Measurements from ENCODE around the gene SNX9.

The SNX9 gene

DNA sequence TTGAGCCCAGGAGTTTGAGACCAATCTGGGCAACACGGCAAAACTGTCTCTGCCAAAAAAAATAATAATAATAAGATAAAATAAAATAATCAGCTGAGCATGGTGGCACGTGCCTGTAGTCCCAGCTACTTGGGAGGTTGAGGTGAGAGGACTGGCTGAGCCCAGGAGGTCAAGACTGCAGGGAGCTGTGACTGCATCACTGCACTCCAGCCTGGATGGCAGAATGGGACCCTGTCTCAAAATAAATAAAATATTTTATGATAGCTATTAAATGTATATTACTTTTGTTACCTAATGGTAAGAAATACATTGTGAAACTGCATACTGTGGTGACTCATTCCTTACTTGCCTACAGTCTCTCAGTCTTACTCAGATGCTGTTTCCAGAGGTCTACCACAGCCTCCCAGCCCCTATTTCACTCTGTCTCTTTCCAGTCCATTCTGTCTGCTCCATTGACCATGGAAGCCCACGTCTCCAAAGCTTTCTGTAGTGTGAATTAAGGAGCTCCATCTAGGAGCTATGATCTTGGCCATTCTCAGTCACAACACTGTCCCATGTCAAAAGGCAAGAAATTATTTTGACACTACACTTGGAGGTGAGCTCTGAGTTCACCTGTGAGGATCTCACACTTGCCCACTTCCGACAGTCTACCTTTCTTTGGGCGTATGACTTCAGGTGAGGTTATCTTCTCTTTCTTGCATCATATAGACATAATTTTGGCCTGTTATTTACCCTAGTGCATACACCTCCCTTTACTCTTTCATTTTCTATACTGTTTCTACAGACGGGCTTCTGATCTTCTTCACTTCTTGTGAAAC, 22.4 kb upstream of the SNX9 start:
- DNase-seq (ENCODE audit: insufficient read length, low spot score): no peak

DNA sequence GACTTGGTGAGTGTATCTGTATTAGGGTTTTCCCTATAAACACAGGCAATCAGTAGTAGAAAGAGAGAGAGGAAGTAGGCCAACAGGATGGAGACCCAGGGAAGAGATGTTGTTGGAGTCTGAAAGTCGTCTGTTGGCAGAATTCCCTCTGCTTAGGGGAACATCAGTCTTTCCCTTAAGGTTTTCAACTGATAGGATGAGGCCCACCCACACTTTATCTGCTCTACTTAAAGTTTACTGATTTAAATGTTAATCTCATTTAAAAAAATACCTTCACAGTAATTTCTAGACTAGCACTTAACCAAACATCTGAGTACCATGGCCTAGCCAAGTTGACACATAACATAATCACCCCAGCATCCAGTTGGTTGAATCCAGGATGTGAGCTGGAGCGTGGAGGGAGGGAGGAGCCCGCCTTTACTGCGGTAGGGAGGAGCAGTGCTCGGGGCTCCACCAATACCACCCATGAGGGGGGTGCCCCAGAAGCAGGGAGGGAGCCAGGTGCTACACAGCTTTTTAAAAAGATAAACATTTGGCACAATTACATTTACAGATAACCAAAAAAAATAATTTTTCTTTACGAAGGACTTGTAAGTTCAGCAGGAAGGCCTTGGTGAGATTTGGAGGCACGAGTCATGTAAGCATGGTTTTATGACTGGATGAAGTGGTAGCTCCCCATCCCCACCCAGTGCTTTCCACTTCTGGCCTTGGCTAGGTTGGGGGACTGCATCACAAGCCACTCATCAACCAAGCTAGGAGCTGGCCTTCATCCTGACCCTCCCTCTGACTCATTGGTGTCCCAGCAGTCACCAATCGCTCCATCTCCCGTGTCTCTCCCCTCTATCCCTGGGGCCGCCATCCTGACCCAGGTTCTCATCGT, 18.4 kb upstream of the SNX9 start:
- no peak for FAIRE-seq
- no peak for DNase-seq (ENCODE audit: insufficient read length, low spot score)

More for the DNA sequence above, 22.4 kb upstream of the SNX9 start:
- FAIRE-seq: peak; percentile 91

DNA sequence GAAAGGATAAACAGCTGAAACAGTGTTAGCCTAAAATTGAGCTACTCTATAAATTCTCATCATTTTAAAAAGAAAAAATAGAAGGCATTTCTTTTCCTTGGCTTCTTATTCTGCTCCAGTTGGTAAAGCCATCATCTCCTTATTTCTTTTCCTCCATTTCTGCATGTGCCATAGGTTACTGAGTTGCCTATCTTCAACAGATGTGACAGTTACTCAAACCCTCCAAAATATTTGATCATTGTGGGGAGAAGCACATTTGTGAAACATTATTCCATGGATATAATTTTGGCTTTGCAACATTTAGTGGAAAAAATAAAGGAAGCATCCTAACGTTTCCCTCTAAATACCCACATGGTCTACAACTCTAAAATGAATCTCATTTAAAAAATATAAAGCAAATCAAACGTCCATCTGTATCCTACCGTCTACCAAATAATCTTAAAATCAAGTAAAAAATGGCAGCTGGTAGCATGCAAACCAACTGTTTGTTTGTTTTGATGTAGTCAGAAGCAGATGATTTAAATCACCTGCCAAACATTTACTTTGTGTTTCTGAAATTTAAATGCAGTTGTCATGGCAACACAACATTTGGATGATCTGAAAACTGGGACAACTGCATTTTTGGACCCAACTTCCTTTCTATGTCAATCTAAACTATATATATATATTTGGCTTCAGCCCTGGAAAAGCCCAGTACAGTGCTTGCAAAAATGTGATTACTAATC, 16.8 kb upstream of the SNX9 start:
- FAIRE-seq (no peak), DNase-seq (ENCODE audit: insufficient read length, low spot score) (no peak)

- FAIRE-seq (no peak), DNase-seq (ENCODE audit: insufficient read length, low spot score) (no peak)
Measured at GRCh38 chr6:157806856-157807215, 16.2 kb upstream of the SNX9 start.

DNA sequence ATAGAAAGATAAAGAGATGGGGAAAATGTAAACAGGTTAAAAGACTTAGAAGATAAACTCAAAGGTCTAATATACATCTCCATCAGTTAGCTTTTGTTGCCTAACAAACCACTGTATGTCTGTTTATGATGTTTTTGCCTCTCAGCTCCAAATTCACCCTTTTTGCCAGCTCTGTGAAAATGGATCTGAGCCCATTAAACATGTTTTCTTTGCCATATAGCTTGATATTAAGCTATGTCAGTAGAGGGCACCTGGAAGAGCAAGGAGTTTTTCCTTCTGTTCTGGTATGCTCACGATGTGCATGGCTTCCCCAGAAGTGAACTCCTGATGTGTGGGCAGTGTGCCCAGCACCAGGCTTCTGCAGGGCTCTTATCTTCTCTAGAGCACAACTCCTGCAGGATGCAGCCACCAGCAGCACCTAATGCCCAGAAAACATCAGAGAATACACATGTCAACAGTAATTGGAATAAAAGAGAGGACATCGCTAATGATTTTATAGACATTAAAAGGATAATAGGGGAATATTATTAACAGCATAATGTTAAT, 14.6 kb upstream of the SNX9 start:
- DNase-seq (ENCODE audit: insufficient read length, low spot score): no peak
- FAIRE-seq: no peak

- no peak for FAIRE-seq
- DNase-seq (ENCODE audit: insufficient read length, low spot score): no peak
Measured at GRCh38 chr6:157809613-157810012, 13.4 kb upstream of the SNX9 start.

DNA sequence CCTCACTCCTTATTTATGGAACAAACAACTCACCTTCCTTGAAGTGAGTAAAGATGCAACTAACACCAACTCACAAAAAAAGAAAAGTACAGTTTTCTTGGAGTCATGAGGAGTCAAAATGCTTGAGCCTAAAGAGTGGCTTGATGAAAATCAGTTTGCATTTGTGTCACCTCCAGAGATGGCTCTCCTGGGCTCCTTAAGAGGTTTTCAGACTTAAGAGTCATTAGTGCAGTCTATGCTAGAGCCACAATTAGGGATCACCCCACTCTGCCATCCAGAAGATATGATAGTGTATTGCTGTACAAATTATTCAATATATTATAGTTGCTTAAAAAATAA, 11.9 kb upstream of the SNX9 start:
- FAIRE-seq (no peak), DNase-seq (ENCODE audit: insufficient read length, low spot score) (no peak)

GRCh38 chr6:157811476-157812173, 11.4 kb upstream of the SNX9 start:
- DNase-seq (ENCODE audit: insufficient read length, low spot score): no peak
- no peak for FAIRE-seq

DNA sequence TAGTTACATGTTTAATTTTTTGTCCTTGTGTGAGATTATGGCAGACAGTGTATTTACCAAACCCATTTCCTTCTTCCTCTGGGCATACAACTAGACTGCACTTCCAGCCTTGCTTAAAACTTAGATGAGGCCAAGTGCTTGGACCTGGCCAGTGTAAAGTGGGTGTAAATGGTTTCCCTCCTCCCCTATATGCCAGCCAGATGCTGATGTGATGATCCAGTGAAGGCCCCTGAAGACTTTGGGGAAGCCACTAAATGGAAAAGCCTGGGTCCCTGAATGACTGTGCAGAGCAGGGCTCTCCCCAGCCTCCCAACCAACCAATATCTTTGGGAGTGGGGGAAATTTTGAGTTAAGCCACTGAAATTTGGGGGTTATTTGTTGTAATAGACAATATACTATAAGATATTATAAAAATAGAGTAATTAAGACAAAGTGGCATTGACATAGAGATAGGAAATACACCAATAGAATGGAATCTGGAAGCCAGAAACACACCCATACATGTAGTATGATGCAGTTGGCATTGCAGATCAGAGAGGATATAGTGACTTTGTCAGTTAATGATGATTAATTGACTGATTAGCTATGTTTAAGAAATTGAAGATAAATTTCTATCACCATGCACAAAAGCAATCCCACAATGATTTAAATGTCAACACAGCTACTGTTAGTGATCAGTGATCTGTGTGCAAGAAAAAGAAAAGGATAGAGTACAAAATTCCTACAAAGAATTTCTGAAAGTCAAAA, 10.4 kb upstream of the SNX9 start:
- FAIRE-seq: no peak

GRCh38 chr6:157813191-157813590, 9.9 kb upstream of the SNX9 start:
- DNase-seq (ENCODE audit: insufficient read length, low spot score): no peak
- FAIRE-seq: no peak

More for the DNA sequence above, 10.4 kb upstream of the SNX9 start:
- DNase-seq (ENCODE audit: insufficient read length, low spot score): no peak

DNA sequence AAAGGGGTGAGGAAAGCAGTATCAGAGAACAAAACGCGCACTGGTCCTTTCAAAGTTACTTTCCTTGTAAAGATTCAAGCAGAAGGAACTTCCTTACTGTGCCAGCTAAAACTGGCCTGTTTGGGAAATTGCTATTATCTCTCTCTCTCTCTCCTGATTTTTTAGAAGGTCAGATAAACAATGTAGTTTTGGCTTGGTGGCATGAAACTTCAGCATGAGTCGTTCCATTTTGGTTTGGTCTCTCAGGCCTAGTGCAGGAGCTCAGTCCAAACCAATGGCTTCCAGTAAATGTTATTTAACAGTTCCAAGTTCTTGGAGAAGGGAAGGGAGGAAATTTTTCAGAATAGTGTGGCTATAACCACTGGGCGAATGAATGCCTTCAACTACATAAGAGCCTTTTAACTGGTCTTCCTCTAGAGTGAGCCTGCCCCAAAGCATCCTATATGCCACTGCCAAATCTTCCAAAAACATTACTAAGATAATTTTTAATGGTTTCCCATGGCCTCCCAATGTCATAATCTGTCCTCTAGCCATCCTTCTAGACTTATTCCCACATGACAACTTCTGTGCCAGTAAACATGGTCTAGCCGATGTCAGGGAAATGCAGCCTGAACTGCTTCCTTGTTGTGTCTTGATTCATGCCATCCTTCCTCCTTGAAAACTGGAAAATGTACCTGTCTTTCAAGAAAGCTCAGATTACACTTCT, 9.1 kb upstream of the SNX9 start:
- DNase-seq (ENCODE audit: insufficient read length, low spot score) (no peak), FAIRE-seq (no peak)

- peak; percentile 92 for FAIRE-seq
- no peak for DNase-seq (ENCODE audit: insufficient read length, low spot score)
Measured at GRCh38 chr6:157814883-157815282, 8.2 kb upstream of the SNX9 start.

DNA sequence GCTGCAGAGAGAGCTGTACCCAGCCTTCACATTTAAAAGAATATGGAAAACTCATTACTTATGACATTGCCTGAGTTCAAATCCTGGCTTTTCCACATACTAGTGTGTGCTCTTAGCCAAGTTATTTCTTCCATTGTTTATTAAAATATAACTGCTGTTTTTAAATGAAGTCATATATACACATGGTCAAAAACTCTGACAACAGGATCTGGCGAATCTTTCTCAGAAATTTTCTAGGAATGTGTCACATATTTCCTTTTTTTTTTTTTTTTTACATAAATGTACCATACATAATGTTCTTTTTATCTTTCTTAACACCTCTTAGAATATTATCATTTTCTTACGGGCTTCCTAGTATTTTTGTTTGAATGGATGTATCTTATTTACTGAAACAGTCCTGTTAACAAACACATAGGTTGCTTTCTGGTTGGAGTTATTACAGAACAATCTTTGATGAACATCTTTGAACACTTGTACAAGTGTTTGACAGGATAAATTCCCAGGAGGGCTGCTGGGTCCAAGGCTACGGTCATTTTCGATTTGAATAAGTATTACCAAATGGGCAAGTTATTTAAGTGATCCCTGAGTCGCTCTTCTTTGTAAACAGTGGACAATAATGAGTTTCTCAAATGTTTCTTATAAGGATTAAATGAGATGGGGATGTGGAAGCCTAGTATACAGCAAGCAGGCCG, 1.6 kb upstream of the SNX9 start:
- DNase-seq (ENCODE audit: insufficient read length, low spot score) (no peak), FAIRE-seq (peak; percentile 40)

GRCh38 chr6:157822245-157823000, 623 bp upstream of the SNX9 start:
- FAIRE-seq (no peak), DNase-seq (ENCODE audit: insufficient read length, low spot score) (peak; percentile 6)

GRCh38 chr6:157823528-157824370, 703 bp downstream of the SNX9 start:
- FAIRE-seq (peak; percentile 92), DNase-seq (ENCODE audit: insufficient read length, low spot score) (peak; percentile 44)

DNA sequence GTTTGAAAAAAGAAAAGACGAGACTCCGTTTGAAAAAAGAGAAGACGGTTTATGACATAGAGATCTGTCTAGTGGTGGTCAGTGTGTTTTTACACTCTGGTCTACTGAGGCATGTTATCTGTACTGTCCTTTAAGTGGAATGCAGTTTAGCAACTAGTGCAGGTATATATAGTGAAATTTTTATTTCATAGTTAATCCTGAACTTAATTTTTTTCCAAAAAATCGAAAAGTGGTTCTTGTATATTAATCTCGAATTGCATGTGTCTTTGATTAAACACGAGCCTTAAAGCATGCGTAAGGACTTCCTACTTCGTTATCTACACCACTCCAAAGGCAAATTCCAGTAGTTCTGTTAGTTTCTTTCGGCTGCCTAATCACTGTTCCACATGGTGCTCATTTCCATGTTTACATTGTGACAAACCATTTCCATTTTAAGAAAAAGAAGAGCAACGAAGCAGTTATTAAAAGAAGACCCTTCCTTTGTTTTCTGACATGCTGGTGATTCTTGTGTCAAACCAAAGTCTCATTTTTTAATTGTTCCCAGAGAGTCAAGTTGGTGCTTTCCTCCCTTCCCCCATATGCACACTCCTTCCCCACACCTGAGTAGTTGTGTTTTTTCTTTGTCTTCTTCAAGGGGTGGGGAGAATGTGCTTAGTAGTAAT, 2.3 kb downstream of the SNX9 start:
- peak; percentile 56 for FAIRE-seq
- DNase-seq (ENCODE audit: insufficient read length, low spot score): no peak
